ENCODE measurements around the gene LIPK.

- no peak for TF ChIP-seq CTCF (IDR thresholded peaks at IDR 0.05)
- no peak for TF ChIP-seq POLR2A (IDR thresholded peaks at IDR 0.05)
- TF ChIP-seq EP300 (IDR thresholded peaks at IDR 0.05), result no peak
These were observed at the start of gene LIPK for GRCh38 chr10:88705958-88706357.

Data from gastroesophageal sphincter (tissue), 3 donors.